Suprapubic skin (tissue), 4 donors: ENCODE measurements around the gene KCNAB2.

Source experiments
- CTCF ChIP-seq, 2 donors: fragments of 200-600 bp in 1 of 2; fragments of 450-650 bp in 1 of 2; sonication (generic) in 1 of 2; IDR thresholded peaks; one replicate each; pipeline ENCODE4 v1.5.1; 2016 to 2019; ENCODE audit warnings: antibody characterized with exemption in 2 of 2, mild to moderate bottlenecking in 1 of 2, moderate library complexity in 1 of 2
- EP300 ChIP-seq: sonication (generic); formaldehyde crosslinking; IDR thresholded peaks from one replicate; pipeline ENCODE4 v1.6.1; 2017; ENCODE audit warnings: antibody characterized with exemption
- POLR2A ChIP-seq, 2 donors: fragments of 450-650 bp; IDR thresholded peaks; one replicate each; pipeline ENCODE4 v1.6.1; 2017; ENCODE audit warnings: antibody characterized with exemption in 2 of 2, mild to moderate bottlenecking in 2 of 2, moderate library complexity in 2 of 2
- POLR2AphosphoS5 ChIP-seq, 3 donors: sonication (generic); formaldehyde crosslinking; IDR thresholded peaks; one replicate each; pipeline ENCODE4 v1.6.1; 2017; ENCODE audit warnings: antibody characterized with exemption in 3 of 3

GRCh38 chr1:6037338-6037762 lies 8.3 kb upstream of the KCNAB2 start:
- TF ChIP-seq CTCF (IDR thresholded peaks at IDR 0.05) (no peak), POLR2A (IDR thresholded peaks at IDR 0.05) (no peak), POLR2AphosphoS5 (IDR thresholded peaks at IDR 0.05) (no peak), EP300 (no peak)
